Ectodermal cell (in vitro differentiated cells): ENCODE data around the gene IL1B.
"Not testable (repeated sequence)": the region's sequence is repeated elsewhere in the genome, so short reads cannot be mapped to it uniquely, and the experiment has no call there.

Source experiments
- H3K27ac ChIP-seq: 2 replicates; pipeline ENCODE4 v1.7.0; 2013; ENCODE audit warnings: mild to moderate bottlenecking, low read depth, low read length; ENCODE audit not compliant: insufficient read depth, poor library complexity, severe bottlenecking
- H3K27me3 ChIP-seq: 2 replicates; pipeline ENCODE4 v1.7.0; 2013; ENCODE audit warnings: mild to moderate bottlenecking, low read length; ENCODE audit not compliant: insufficient read depth, control insufficient read depth, poor library complexity, severe bottlenecking
- H3K36me3 ChIP-seq: one replicate; pipeline ENCODE4 v1.7.0; 2013; ENCODE audit warnings: low read length; ENCODE audit not compliant: control insufficient read depth, insufficient read depth
- H3K4me1 ChIP-seq: one replicate; pipeline ENCODE4 v1.7.0; 2013; ENCODE audit warnings: low read length; ENCODE audit not compliant: control insufficient read depth, insufficient read depth
- H3K4me3 ChIP-seq: 2 replicates; pipeline ENCODE4 v1.7.0; 2013; ENCODE audit warnings: low read depth, low read length, control low read depth; ENCODE audit not compliant: insufficient read depth
- H3K9me3 ChIP-seq: 2 replicates; pipeline ENCODE4 v1.7.0; 2013; ENCODE audit warnings: mild to moderate bottlenecking, low read length, moderate library complexity; ENCODE audit not compliant: control insufficient read depth
- WGBS, 2 experiments: methylation state at CpG; one replicate each; pipeline ENCODE4 v1.1.7; 2013; ENCODE audit warnings: missing lambda C conversion rate in 2 of 2; 5-methylcytosine and 5-hydroxymethylcytosine counted together

IL1B gene

GRCh38 chr2:112835536-112836162 lies 930 bp downstream of the IL1B start:
- WGBS, 2 experiments = 94 to 97% methylated on average over 1 of the region's 1 CpG
- no peaks in the 10 kb centered on the region for H3K9me3 ChIP-seq
- no peak overlapping the region for H3K27ac ChIP-seq
- no peaks in the 10 kb centered on the region for H3K4me1 ChIP-seq
- H3K36me3 ChIP-seq = no peaks in the 10 kb centered on the region
- H3K27me3 ChIP-seq = no peaks in the 10 kb centered on the region
- no peak overlapping the region for H3K4me3 ChIP-seq

- Histone ChIP-seq H3K27me3 (no peaks in the 10 kb centered on the region), H3K4me3 (no peak overlapping the region), H3K4me1 (no peaks in the 10 kb centered on the region), H3K27ac (no peak overlapping the region), H3K9me3 (no peaks in the 10 kb centered on the region), H3K36me3 (no peaks in the 10 kb centered on the region)
- 67 to 79% methylated on average over 1 of the region's 1 CpG for WGBS, 2 experiments
Observed at GRCh38 chr2:112835061-112835501, 1.5 kb downstream of the IL1B start.

- H3K36me3 ChIP-seq = no peaks in the 10 kb centered on the region
- no peaks in the 10 kb centered on the region for H3K9me3 ChIP-seq
- no peak overlapping the region for H3K27ac ChIP-seq
- H3K4me1 ChIP-seq = no peaks in the 10 kb centered on the region
- H3K27me3 ChIP-seq = no peaks in the 10 kb centered on the region
- H3K4me3 ChIP-seq = no peak overlapping the region
- 69 to 72% methylated on average over 1 of the region's 1 CpG for WGBS, 2 experiments
Observed at GRCh38 chr2:112834396-112835037, 2.1 kb downstream of the IL1B start.

- Histone ChIP-seq H3K36me3 (no peaks in the 10 kb centered on the region), H3K27ac (no peak overlapping the region), H3K4me3 (no peak overlapping the region), H3K27me3 (no peaks in the 10 kb centered on the region), H3K9me3 (no peaks in the 10 kb centered on the region), H3K4me1 (no peaks in the 10 kb centered on the region)
Observed at GRCh38 chr2:112833976-112834375, 2.6 kb downstream of the IL1B start.

- WGBS, 2 experiments = 89 to 92% methylated on average over 5 of the region's 5 CpGs
- not testable (repeated sequence) for H3K27ac ChIP-seq, H3K4me3 ChIP-seq, H3K4me1 ChIP-seq, H3K9me3 ChIP-seq, H3K27me3 ChIP-seq, H3K36me3 ChIP-seq
Observed at GRCh38 chr2:112833639-112833931, 3.0 kb downstream of the IL1B start.

- no peak overlapping the region for H3K4me3 ChIP-seq
- H3K27ac ChIP-seq = no peak overlapping the region
- no peaks in the 10 kb centered on the region for H3K27me3 ChIP-seq
- H3K36me3 ChIP-seq = no peaks in the 10 kb centered on the region
- WGBS, 2 experiments = 90 to 92% methylated on average over 14 of the region's 14 CpGs
- H3K4me1 ChIP-seq = no peaks in the 10 kb centered on the region
- no peaks in the 10 kb centered on the region for H3K9me3 ChIP-seq
Observed at GRCh38 chr2:112832841-112833638, 3.5 kb downstream of the IL1B start.

GRCh38 chr2:112831946-112832840 lies 4.4 kb downstream of the IL1B start:
- WGBS, 2 experiments = 94 to 95% methylated on average over 15 of the region's 15 CpGs
- H3K27ac ChIP-seq = no peak overlapping the region

GRCh38 chr2:112831513-112831845 lies 5.1 kb downstream of the IL1B start:
- H3K27me3 ChIP-seq = no peaks in the 10 kb centered on the region
- H3K9me3 ChIP-seq = no peaks in the 10 kb centered on the region
- H3K4me3 ChIP-seq = no peak overlapping the region
- no peak overlapping the region for H3K27ac ChIP-seq
- WGBS, 2 experiments = 91 to 93% methylated on average over 2 of the region's 2 CpGs
- H3K4me1 ChIP-seq = no peaks in the 10 kb centered on the region
- H3K36me3 ChIP-seq = no peaks in the 10 kb centered on the region

More at GRCh38 chr2:112831946-112832840, 4.4 kb downstream of the IL1B start:
- H3K27me3 ChIP-seq = no peaks in the 10 kb centered on the region
- H3K4me3 ChIP-seq = no peak overlapping the region
- no peaks in the 10 kb centered on the region for H3K36me3 ChIP-seq
- no peaks in the 10 kb centered on the region for H3K4me1 ChIP-seq
- no peaks in the 10 kb centered on the region for H3K9me3 ChIP-seq

GRCh38 chr2:112830682-112831512 lies 5.7 kb downstream of the IL1B start:
- H3K4me3 ChIP-seq = no peak overlapping the region
- H3K36me3 ChIP-seq = no peaks in the 10 kb centered on the region
- no peaks in the 10 kb centered on the region for H3K27me3 ChIP-seq
- WGBS, 2 experiments = 79 to 81% methylated on average over 3 to 5 of the region's 5 CpGs
- H3K4me1 ChIP-seq = no peaks in the 10 kb centered on the region
- no peaks in the 10 kb centered on the region for H3K9me3 ChIP-seq
- no peak overlapping the region for H3K27ac ChIP-seq
